Kasumi-1 (cell line): ENCODE results near the gene ACTN4.

Experiments used
- DNase-seq, 2 experiments: peaks; one replicate each; lab custom pipeline; 2025; lab: John Stamatoyannopoulos, UW

The ACTN4 gene

DNA sequence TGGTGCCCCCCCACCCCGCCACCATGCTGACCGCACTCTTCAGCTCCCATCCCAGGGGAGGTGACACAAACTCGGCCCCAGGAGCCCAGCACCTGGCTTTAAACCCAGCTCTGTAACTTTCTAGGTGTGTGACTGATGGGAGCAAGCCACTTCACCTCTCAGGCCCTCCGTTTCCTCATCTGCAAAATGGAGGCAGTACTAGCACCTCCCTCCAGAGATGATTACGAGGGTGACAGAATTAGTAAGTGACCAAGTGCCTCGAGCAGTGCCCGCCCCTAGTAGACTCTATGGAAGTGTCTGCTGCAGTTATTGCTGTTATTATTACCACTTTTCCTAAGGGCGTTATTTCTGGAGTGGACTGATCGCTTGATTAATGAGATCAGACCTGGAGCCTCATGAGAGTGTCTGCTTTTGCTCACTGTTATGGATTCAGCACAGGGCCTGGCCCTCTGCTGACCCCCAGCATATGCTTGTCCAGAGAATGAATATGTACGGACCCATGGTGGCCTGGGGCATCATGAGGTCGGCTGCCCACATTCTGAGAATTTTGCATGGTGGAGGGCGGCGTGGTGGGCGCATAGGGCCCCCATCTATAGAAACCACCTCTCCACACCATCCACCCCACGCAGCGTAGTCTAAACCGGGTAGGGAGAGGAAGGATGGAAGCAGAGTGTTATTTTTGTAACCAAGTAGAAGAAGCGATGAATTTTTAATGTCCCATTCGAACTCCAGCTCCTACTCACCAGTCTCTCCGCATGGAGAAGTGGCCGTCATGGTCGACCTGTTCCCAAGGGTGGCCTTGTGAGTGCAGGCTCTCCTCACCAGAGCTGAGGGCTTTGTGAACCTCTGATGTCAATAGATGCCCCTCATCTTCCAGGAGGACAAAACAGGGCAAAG lies 48.6 kb downstream of the ACTN4 start:
- no peak for DNase-seq

DNA sequence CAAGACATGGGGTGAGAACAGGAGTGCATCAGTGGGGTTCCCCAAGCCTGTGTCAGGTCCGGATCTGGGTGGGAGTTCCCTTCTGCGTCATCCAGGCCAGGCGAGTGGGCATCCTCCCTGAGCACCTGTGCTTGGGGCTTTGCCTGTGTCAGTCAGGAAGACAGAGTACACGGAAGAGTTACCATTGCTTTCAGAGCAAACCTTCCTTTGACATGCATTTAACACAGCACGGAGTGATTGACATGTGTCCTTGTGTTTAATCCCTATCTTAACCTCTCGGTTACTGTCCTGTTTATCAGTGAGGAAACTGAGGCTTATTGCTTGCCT lies 49.2 kb downstream of the ACTN4 start:
- DNase-seq: no peak

DNA sequence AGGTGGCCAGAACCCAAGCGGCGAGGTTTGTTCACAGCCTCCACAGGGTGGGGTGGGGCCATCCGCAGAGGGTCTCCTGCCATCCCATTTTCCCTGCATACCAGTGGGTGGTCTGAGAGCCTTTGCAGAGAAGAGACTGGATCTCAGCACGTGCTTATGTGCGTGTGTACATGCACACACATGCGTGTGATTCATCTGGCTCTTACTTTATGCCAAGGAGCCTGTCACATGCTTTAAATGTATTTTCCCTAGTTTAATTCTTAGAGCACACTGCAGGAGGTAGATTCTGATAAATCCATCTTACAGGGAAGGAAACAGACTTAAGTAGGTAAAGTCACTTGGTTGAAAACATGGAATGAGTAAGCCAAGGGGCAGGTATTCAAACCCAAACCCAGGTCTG lies 49.7 kb downstream of the ACTN4 start:
- DNase-seq: no peak

DNA sequence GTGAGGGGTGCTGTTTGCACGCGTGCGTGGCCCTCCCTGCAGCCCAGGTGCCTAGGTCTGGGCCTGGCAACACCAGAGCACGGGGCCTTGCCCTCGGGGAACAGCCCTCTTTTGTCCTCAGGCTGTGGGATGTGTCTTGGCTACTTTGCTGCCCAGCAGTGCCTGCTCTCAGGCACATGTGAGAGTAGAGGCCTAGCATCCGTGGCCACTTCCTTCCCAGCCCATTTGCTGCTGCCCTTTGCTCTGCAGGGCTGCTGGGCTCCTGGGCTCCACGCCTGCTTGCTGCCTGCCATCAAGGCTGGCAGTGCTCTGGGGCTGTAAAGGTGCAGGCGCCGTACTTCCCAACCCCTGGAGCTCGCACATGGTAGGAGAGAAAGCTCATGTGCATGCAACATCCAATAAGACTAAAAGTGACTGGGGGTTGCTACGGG lies 50.2 kb downstream of the ACTN4 start:
- no peak for DNase-seq

DNA sequence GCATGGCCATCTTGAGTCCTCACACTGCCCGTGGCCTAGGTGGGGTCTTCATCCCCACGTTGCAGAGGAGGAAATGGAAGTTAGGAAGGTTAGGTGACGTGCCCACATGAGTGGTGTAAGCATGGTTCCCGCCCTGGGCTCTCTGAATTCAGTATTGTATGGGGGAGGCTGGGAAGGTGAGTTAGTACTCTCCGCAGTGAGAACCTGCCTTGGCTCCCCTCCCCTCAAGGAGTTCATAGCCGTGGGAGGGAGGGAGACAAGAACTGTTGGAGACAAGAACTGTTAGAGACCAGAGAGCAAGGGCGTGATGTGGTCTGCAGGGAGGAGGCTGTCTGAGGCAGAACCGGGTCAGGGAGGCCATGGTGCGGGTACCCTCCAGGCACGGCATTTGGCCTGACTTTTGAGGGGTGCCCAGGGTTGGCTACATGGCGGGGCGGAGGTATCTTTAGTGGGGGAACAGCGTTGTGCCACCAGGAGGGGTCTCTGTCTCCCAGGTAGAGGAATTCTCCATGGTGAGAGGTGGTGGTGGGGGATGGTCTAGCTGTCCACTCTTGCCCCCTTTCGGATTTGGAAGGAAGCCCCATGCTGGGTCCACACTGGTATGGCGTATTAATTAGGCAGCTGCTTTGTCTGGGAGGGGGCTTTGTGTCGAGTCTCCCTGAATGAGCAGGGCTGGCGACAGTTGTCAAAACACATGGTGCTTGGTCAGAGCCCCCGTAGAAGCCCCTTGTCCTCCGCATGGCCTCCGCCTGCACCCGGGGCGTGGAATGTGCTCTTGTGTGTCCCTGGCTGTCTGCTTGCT lies 51.0 kb downstream of the ACTN4 start:
- no peak for DNase-seq

DNA sequence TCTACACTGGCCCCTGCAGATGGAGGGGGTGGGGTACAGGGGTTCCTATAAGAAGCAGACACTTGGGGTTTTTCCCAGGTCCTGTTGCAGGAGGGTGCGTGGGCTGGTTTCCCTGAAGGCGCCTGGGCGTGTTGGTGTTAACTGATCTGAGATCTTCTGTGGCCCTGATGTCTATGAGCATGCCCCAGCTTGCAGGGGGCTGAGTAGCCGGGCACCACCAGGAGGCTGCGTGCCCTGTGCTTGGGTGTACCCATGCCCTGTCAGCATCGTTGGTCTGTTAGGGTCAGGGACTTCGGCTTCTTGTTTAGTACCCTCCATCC lies 51.5 kb downstream of the ACTN4 start:
- no peak for DNase-seq

DNA sequence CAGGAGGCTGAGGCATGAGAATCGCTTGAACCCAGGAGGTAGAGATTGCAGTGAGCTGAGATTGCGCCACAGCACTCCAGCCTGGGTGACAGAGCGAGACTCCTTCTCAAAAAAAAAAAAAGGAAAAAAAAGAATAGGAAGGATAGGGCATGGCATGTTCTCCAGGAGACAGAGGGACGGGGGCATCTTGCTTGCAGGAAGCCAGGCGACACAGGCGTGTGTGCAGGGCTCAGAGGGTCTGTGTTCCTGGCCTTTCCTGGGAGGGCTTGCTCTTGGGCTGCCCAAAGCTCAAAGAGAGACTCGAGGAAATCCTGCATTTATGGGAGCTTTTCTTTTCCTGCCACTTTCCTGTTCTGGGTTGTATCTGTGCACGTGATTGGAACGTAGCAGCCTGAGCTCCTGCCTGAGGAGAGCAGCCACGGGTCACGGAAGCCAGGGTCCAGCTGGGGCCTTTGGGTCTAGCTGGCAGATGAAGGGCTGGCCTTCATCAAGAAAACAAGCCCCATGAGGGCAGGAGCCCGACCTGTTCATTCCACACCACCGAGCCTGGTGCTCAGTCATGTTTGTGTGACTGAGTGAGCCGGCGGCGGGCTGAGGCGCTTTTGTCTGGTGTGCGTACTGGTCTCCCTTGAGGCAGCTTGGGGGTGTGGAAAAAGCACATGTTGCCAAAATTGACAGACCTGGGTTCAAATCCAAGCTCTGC lies 52.3 kb downstream of the ACTN4 start:
- no peak for DNase-seq

DNA sequence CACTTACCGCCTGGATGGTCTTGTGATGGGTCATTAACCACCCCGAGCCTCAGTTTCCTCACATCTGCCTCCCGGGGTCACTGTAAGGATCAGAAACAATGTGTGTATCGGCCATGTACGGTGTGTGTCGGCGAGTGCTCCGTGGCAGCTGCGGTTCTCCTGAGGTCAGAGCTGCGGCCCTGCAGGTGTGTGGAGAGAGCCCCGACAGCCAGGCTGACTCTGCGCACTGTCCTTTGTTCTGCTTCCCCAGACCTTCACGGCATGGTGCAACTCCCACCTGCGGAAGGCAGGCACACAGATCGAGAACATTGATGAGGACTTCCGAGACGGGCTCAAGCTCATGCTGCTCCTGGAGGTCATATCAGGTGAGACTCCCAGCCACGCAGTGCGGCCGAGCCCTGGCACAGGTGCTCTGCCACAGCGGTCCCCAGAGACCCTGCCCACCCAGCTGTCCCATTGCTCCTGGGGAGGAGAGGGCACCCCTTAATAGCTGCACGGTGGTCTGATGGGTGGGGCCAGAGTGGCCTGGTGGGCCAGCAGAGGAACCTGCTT lies 53.0 kb downstream of the ACTN4 start:
- DNase-seq: no peak

DNA sequence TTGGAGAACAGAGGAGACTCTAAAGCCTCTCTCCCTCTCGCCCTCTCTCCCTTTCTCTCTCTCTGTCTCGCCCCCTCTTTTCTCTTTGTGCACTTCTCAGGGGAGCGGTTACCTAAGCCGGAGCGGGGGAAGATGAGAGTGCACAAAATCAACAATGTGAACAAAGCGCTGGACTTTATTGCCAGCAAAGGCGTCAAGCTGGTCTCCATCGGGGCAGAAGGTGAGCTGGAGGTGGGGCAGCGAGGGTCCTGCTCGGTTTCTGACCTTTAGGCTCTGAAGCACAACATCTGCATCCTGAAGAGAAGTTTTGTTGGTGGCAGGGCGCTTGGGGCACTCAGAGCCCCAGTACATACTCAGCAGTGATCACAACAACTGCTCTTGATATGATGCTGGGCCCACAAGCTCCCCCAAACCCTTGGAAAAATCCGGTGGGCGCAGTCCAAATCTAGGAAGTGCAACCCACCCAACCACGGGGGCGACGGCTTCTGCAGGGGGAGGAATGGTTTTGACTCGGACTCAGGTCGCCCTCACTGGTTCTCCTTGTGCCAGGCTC lies 53.5 kb downstream of the ACTN4 start:
- DNase-seq: no peak

DNA sequence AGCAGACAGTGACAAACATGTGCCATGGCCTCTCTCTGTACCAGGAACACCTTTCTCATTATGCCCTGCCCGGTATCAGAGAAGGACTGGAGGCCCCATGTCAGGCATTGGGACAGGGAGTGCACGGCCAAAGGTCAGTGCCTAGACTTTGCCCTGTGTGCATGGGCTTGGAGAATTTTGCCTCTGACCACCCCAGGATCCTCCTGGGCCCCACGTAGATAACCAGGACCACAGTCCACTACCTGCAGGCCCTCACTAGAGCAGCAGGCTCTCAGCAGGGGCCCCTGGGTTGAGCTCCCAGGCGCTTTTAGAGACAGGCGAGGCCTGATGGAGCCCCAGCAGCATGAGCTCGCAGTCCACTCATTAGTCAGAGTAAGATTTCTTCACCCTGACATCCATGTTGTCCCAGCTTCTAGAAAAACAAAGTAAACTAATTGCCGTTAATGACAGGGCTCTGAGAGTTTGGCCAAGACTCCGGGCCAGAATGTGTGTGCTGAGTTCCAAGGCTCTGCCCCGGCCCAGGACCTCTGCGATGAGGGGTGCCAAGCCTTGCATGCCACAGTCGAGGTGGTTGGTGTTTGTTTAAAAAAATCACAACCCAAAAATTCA lies 54.1 kb downstream of the ACTN4 start:
- DNase-seq: no peak

DNA sequence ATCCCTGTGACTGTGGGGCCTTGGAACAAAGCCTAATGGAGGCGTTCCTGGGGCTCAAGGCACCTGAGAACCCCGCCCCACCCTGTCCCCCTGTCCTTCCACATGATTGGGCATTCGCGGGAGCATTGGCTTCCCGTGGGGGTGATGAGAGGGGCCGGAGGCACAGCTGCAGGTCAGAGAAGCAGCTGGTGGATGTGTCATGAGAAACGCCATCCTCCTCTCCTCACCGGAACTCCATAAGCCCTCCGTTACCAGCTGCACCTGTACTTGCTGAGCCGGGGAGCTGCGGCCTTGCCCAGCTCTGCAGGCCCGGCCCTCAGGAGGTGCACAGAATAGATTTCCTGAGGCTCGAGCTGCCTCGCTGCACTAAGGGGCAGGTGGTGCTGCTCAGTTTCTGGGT lies 54.8 kb downstream of the ACTN4 start:
- DNase-seq: no peak

DNA sequence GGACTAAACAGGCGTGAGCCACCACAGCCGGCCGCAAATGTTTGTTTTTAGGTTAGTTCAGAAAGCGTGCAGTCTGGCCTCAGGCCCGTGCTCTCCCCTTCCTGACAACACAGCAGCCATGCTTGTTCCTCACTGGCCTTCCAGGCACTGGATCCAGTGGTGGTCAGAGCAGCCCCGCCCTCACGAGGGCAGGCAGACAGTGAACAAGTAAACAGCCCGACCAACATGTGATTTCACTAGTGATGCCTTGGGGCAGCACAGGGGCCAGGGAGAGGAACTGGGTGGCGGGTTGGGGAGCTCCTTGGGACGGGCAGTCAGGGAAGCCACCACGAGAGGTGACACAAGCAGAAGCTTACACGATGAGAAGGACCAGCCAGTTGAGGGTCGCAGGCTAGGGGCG lies 56.1 kb downstream of the ACTN4 start:
- DNase-seq: no peak

DNA sequence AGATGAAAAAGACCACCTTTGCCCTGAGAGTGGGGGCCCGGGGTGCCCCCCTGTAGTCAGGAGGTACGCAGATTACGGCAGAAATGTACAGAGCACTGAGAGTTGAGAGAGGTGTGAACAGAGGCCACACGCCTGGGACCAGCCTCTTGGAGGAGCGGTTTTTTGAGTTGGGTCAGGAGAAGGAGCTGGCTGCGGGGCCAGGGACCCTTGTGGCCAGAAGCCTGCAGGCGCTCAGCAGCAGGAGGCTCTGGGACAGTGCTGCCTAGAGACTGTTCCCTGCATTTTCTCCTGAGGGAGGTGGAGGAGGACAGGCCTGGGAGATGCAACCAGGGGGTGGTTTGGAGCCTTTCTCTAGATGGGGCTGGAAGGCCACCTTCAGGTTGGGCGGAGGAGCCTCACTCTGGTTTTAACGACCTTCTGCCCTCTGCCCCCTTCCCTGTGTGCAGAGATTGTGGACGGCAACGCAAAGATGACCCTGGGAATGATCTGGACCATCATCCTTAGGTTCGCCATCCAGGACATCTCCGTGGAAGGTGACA lies 57.1 kb downstream of the ACTN4 start:
- no peak for DNase-seq

DNA sequence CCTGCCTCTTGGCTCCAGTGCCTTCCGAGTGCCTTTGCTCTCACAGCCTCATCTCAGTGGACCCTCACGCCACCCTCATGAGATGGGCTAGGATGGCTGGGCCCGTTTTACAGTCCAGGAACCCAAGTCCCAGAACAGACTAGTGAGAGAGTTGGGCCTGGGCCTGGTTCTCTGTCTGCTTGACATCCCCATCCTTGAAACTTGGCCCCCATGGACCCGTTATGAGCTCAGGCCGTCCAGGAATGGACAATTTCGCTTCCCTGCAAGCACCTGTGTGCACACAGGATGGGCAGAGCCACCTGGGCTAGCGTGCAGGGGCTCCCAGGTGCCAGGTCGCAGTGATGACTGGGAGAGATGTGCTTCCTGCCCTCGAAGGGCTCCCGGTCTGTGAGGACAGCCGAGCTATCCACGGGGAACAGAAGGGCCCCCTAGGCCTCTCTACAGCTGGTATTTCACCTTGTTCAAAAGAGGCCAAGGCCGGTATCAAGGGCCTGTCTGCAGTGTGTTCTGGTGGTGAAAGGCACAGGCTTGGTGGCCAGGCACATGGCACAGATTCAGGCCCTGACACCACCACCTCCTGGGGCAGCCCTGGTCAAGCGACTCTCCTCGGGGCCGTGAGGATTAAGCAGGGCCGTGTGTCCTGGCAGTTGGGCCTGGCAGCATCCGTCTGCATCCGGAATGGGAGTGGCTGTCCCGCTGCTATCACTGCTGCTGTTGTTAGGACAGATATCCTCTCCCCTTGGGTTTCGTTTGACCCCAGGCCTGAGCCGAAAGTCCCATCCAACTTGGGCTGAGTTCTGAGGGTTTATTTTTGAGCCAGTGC lies 58.0 kb downstream of the ACTN4 start:
- DNase-seq: no peak

DNA sequence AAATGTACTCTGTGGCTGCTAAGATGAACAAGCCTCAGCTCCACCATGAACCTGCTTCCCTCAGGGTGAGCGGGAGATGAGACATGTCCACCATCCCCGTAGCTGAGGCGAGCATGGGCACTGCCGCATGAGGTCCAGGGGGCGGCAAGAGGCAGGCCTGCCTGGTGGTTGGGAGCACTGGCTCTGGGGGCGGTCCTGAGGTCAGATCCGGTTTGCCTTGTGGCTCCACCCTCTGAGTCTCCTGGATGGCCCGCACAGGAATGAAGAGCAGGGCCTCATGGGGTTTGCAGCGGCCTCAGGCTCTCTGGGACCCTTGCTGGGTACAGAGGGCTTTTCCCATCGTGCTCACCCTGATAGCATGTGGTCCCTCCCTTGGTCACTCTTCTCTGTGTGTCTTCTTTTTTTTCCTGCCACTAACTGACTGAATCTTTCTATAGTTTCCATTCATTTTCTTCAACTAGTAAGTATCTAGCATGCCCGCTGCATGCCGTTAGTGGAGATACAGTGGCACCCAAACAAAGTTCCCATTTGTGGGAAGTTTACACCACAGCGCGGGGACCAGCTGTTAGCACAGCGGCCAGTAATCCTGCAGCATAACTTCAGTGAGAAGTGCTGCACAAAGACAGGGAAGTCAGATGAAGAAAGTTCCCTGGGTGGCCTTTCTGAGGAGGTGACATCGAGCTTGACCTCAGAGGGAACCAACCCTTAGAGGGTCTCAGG lies 59.5 kb downstream of the ACTN4 start:
- DNase-seq: no peak

DNA sequence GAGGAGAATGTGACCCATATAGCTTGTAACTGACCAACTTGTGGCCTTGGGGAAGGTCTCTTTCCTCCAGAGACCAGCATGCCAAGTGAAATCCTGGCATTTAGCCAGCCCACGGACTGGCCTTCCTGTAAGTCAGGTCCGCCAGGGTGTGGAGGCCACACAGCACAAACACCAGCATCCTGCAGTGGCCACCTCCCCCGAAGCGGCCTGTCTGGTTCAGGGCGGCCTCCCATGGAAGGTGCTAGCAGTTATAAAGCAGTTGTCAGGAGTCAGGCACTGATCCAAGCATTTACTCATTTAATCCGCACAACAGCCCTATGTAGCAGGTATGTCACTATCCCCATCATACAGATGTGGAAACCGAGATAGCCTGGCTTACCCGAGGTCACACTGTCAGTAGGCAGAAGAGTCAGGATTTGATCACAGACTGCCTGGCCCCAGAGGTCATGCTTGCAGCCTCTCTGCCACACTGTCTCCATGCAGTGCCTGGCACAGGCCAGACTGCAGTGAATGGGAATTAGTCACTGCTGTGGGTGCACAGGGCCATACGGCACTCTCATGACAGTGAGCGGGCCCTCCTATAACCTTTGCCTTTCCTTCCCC lies 60.2 kb downstream of the ACTN4 start:
- DNase-seq: no peak

DNA sequence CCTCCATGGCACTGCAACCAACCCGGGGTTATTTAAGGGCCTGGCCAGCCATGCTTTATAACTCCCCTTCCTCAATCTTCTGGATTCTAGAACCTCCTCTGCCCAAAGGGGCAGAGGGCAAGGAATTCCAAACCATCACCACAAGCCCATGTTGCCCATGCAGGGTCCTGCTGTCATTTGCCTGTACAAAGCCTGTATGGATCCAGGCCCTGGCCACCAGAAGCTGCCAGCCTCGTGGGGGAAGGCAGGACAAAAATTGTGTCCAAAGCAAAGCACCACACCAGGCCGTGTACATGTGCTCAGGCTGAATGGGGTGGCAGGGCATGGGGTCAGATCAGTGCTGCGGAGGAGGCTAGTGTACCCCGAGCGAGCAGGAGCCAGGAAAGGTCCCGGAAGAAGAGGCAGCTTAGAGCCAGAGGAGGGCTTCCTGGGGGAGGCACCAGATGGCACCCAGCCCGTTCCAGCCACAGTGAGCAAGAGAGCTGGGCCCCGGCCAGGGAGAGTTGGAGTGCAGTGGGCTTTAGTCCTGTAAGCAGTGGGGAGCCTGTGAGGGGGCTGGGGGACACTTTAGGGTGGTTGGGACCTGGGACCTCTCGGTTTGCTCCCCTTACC lies 61.1 kb downstream of the ACTN4 start:
- no peak for DNase-seq

DNA sequence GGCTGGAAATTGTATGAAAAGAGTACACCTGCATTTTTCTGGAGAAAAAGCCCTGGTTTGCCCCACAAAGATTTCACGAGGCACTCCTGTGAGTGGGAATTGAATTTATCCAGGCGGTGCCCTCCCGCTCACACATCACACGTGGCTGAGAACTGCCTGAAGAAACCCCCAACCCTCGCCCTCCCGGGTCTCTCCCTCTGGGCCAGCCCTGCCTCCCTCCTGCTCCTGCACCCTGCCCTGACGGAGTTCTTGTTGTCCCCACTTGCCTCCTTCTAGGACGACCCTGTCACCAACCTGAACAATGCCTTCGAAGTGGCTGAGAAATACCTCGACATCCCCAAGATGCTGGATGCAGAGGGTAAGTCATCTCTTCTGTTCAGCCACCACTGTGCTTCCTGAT lies 61.7 kb downstream of the ACTN4 start:
- DNase-seq: no peak
